GM12892 (cell line): ENCODE data around the gene IMMP1L.
"Not testable (repeated sequence)": the region's sequence is repeated elsewhere in the genome, so short reads cannot be mapped to it uniquely, and the experiment has no call there.

ENCODE experiments used
- DNase-seq: peaks from one replicate; pipeline ENCODE4 v3.0.0; 2011; ENCODE audit not compliant: insufficient read length
- FAIRE-seq: peaks from 2 replicates; lab custom pipeline; 2011; peaks lifted over from hg19 to GRCh38; lab: Jason Lieb, UNC
- POLR2A ChIP-seq: IDR thresholded peaks from 2 replicates; pipeline ENCODE4 v1.6.1; 2011; ENCODE audit warnings: low read depth, low read length, control low read depth
- POLR2AphosphoS5 ChIP-seq: IDR thresholded peaks from 2 replicates; pipeline ENCODE4 v1.6.1; 2011; ENCODE audit warnings: low read depth, low read length, control low read depth
- TAF1 ChIP-seq: IDR thresholded peaks from 2 replicates; pipeline ENCODE4 v1.6.1; 2011; ENCODE audit warnings: low read depth, mild to moderate bottlenecking, control low read depth, low read length, borderline replicate concordance

IMMP1L gene

DNA sequence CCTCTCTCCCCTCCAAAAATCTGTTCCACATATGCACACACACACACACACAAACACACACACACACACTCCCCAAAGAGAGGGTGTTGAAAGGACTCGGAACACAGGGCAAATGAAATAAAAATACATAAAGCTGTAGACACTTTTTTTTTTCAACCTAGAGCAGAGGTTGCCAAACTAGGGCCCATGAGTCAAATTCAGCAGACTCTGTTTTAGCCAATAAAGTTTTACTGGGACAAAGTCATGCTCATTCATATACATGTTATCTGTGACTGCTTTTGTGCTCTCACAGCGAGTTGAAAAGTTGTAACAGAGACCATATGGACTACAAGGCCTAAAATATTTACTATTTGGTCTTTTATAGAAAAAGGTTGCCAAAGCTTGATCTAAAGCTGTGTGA lies 8.9 kb downstream of the IMMP1L start:
- no peak for DNase-seq
- FAIRE-seq, result no peak
- TF ChIP-seq POLR2AphosphoS5 (no peak), TAF1 (no peak), POLR2A (no peak)

- TF ChIP-seq TAF1, result no peak
- no peak for TF ChIP-seq POLR2AphosphoS5
- TF ChIP-seq POLR2A, result no peak
- FAIRE-seq, result no peak
Measured at GRCh38 chr11:31499576-31500178, 9.7 kb downstream of the IMMP1L start.

GRCh38 chr11:31493762-31494161 lies 15.7 kb downstream of the IMMP1L start:
- FAIRE-seq, DNase-seq: not testable (repeated sequence)

More at GRCh38 chr11:31499576-31500178, 9.7 kb downstream of the IMMP1L start:
- no peak for DNase-seq

DNA sequence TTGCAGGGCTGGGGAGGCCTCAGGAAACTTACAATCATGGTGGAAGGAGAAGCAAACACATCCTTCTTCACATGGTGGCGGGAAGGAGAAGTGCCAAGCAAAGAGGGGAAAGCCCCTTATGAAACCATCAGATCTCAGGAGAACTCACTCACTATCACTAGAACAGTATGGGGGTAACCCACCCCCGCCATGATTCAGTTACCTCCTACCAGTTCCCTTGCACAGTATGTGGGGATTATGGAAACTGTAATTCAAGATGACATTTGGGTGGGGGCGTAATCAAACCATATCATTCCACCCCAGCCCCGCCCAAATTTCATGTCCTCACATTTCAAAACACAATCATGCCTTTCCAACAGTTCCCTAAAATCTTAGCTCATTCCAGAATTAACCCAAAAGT lies 16.2 kb downstream of the IMMP1L start:
- no peak for FAIRE-seq
- TF ChIP-seq POLR2A (no peak), TAF1 (no peak), POLR2AphosphoS5 (no peak)
- no peak for DNase-seq

- TF ChIP-seq POLR2A (no peak), TAF1 (no peak), POLR2AphosphoS5 (no peak)
- DNase-seq (no peak), FAIRE-seq (peak; percentile 9)
Measured at GRCh38 chr11:31492320-31492913, 17.0 kb downstream of the IMMP1L start.

DNA sequence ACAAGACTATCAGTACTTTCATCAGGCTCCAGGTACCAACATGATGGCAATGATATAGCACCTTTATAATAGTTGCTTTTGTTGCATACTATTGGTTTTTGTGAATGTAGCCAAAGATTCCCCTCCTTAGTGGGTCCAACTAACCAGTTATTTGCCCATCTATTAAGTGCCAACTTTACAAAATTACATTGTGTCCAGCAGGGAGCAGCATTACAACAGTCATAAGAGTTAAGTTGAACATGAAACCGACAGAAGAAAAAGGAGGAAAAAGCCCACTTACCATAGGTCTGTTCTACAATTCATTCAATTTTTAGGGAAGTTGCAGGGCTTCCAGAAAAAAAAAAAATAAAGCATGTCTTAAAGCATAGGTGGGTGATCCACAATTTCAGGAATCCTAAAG lies 21.6 kb downstream of the IMMP1L start:
- DNase-seq (no peak), FAIRE-seq (peak; percentile 81)
- no peak for TF ChIP-seq TAF1
- TF ChIP-seq POLR2AphosphoS5, result no peak
- TF ChIP-seq POLR2A, result no peak

DNA sequence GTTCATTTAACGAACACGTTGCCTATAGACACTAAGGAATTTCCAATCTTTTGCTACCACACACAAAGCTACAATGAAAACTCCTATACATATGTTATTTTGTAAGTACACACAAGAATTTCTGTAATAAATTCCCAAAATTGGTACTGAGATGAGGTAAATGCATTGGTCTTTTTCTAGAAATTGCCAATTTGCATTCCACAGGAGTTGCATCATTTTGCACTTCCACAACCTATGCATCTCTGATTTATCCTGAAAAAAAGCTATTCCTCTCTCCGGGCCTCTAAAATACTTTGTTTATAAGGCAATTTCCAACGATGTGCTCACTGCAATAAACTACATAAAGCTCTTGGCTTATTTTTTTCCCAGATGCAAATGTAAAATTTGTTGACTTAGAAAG lies 24.9 kb downstream of the IMMP1L start:
- TF ChIP-seq POLR2A, result no peak
- no peak for TF ChIP-seq POLR2AphosphoS5
- TF ChIP-seq TAF1, result no peak
- FAIRE-seq, result no peak
- no peak for DNase-seq

- no peak for DNase-seq
- no peak for FAIRE-seq
- TF ChIP-seq TAF1, result no peak
- no peak for TF ChIP-seq POLR2A
- TF ChIP-seq POLR2AphosphoS5, result no peak
Measured at GRCh38 chr11:31480930-31481329, 28.5 kb downstream of the IMMP1L start.

- TF ChIP-seq POLR2AphosphoS5 (no peak), POLR2A (no peak), TAF1 (no peak)
- FAIRE-seq, result no peak
- no peak for DNase-seq
Measured at GRCh38 chr11:31479066-31479465, 30.4 kb downstream of the IMMP1L start.

- no peak for TF ChIP-seq TAF1
- TF ChIP-seq POLR2AphosphoS5, result no peak
- TF ChIP-seq POLR2A, result no peak
- FAIRE-seq (no peak), DNase-seq (no peak)
Measured at GRCh38 chr11:31478223-31478590, 31.2 kb downstream of the IMMP1L start.

DNA sequence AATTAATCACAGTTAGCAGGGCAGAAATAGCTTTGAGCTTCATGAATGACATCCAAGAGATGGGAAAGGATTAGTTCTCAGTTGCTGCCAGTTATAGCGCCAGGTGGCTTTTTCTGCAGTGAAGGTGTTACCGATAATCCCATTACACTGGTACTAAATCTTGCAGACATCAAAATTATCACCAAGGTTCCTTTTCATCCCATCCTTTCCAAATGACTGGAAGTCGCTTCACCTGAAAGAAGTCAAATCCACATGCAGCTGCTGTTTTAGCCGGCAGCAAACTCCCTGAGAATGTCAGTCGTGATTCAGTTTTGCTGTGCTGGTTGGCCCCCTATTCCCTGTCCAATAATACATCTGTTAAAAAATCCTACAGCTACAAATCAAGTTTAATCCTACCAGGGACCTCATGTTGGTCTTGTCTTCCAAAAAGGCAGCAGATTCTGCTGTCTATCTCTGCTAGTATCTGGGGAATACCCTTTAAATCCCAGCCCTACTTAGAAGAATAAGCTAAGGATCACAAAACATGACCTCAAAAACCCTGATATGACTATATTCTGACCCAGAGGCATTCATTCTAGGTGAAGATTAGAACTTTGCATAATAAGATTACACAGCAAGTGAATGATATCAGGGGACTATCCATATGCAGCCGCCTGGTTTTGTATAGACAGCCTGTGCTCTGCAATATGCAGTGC lies 31.7 kb downstream of the IMMP1L start:
- DNase-seq (no peak), FAIRE-seq (peak; percentile 53)
- TF ChIP-seq TAF1, result no peak
- no peak for TF ChIP-seq POLR2AphosphoS5
- TF ChIP-seq POLR2A, result no peak

- no peak for DNase-seq
- peak; percentile 46 for FAIRE-seq
- TF ChIP-seq POLR2A (no peak), TAF1 (no peak), POLR2AphosphoS5 (no peak)
Measured at GRCh38 chr11:31474083-31474482, 35.3 kb downstream of the IMMP1L start.
